Activated CD8-positive, alpha-beta memory T cell treated with anti-CD3 and anti-CD28 coated beads, Interleukin-2, amount 50 U/mL, for 24 hours (primary cell): ENCODE results near the gene PECR.
"Not testable (repeated sequence)": the region's sequence is repeated elsewhere in the genome, so short reads cannot be mapped to it uniquely, and the experiment has no call there.

ENCODE experiments used
- DNase-seq: peaks from one replicate; pipeline ENCODE4 v3.0.0-alpha.2; 2020; ENCODE audit errors: extremely low read depth

PECR gene

GRCh38 chr2:216104691-216105090 lies 23.1 kb upstream of the PECR start:
- no peak for DNase-seq

GRCh38 chr2:216103213-216103612 lies 21.6 kb upstream of the PECR start:
- no peak for DNase-seq

GRCh38 chr2:216101109-216101508 lies 19.5 kb upstream of the PECR start:
- no peak for DNase-seq

GRCh38 chr2:216098421-216099334 lies 17.1 kb upstream of the PECR start:
- no peak for DNase-seq

GRCh38 chr2:216094701-216095100 lies 13.1 kb upstream of the PECR start:
- DNase-seq, result no peak

- DNase-seq, result no peak
These were observed 11.0 kb upstream of the PECR start for GRCh38 chr2:216092646-216093045.

GRCh38 chr2:216090369-216090786 lies 8.8 kb upstream of the PECR start:
- no peak for DNase-seq

GRCh38 chr2:216086207-216086893 lies 4.7 kb upstream of the PECR start:
- DNase-seq, result no peak

- DNase-seq, result no peak
These were observed 2.9 kb upstream of the PECR start for GRCh38 chr2:216084547-216084946.

GRCh38 chr2:216083464-216084281 lies 2.1 kb upstream of the PECR start:
- no peak for DNase-seq

- no peak for DNase-seq
These were observed 1.2 kb upstream of the PECR start for GRCh38 chr2:216082805-216083204.

GRCh38 chr2:216082117-216082711 lies 605 bp upstream of the PECR start:
- no peak for DNase-seq

- no peak for DNase-seq
These were observed 597 bp downstream of the PECR start for GRCh38 chr2:216081012-216081411.

GRCh38 chr2:216080048-216080447 lies 1.6 kb downstream of the PECR start:
- not testable (repeated sequence) for DNase-seq

GRCh38 chr2:216078776-216079175 lies 2.8 kb downstream of the PECR start:
- no peak for DNase-seq

- DNase-seq, result no peak
These were observed 5.8 kb downstream of the PECR start for GRCh38 chr2:216075510-216076485.

- no peak for DNase-seq
These were observed 6.8 kb downstream of the PECR start for GRCh38 chr2:216074794-216075193.

- DNase-seq, result no peak
These were observed 7.2 kb downstream of the PECR start for GRCh38 chr2:216074380-216074779.

- no peak for DNase-seq
These were observed 7.8 kb downstream of the PECR start for GRCh38 chr2:216073773-216074172.

- no peak for DNase-seq
These were observed 9.1 kb downstream of the PECR start for GRCh38 chr2:216072473-216072872.
